ENCODE data around the gene PTGDS.

DNA sequence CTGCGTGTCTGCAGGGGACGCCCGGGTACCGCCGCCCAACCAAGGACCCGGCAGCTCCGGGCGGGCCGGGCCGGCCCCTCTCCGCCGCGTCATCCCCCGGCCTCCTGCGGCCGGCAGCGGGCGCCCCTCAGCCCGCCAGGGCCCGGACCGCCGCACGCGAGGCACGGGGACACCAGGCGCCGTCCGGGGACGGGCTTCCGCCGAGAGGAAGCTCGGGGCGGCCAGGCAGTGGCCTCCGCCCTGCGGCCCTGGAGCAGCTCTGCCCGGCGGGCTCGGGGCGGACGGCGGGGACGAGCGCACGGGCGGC is 33.1 kb upstream of the PTGDS start:
- TF ChIP-seq, protein P1, sequence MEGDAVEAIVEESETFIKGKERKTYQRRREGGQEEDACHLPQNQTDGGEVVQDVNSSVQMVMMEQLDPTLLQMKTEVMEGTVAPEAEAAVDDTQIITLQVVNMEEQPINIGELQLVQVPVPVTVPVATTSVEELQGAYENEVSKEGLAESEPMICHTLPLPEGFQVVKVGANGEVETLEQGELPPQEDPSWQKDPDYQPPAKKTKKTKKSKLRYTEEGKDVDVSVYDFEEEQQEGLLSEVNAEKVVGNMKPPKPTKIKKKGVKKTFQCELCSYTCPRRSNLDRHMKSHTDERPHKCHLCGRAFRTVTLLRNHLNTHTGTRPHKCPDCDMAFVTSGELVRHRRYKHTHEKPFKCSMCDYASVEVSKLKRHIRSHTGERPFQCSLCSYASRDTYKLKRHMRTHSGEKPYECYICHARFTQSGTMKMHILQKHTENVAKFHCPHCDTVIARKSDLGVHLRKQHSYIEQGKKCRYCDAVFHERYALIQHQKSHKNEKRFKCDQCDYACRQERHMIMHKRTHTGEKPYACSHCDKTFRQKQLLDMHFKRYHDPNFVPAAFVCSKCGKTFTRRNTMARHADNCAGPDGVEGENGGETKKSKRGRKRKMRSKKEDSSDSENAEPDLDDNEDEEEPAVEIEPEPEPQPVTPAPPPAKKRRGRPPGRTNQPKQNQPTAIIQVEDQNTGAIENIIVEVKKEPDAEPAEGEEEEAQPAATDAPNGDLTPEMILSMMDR (IDR thresholded peaks at IDR 0.05 in 8 of 11, conservative IDR thresholded peaks at IDR 0.05 in 3 of 11), result no peak
- TF ChIP-seq POLR2A (IDR thresholded peaks at IDR 0.05), result no peak
- no peak for TF ChIP-seq POLR2AphosphoS5 (IDR thresholded peaks at IDR 0.05)
